HG03097 (cell line): ENCODE measurements around the gene TMPRSS6.

Source experiments
- ATAC-seq: cut with Tn5 transposase; IDR thresholded peaks from one replicate; pipeline ENCODE4 v1.9.1; 2021; ENCODE audit not compliant: unreplicated experiment, low FRiP score

Gene TMPRSS6

DNA sequence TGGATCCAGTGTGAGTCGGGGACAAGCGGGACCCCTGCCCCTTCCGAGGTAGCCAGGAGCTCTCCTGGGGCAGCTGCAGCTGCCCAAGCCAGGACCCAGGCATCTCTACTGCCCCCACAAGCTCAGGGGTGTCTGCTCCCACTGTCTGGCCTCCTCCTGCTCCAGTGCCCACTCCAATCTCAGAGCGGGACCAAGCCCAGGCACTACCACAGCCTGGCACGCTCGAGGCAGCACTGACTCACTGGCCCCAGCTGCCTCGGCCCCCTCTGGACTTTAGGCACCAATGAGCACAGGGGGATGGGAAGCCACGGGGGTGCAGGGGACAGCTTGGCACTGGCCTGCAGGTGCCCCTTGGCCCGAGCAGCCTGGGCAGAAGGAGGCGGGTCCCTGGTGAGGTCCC is 32.0 kb upstream of the TMPRSS6 start:
- no peak for ATAC-seq

DNA sequence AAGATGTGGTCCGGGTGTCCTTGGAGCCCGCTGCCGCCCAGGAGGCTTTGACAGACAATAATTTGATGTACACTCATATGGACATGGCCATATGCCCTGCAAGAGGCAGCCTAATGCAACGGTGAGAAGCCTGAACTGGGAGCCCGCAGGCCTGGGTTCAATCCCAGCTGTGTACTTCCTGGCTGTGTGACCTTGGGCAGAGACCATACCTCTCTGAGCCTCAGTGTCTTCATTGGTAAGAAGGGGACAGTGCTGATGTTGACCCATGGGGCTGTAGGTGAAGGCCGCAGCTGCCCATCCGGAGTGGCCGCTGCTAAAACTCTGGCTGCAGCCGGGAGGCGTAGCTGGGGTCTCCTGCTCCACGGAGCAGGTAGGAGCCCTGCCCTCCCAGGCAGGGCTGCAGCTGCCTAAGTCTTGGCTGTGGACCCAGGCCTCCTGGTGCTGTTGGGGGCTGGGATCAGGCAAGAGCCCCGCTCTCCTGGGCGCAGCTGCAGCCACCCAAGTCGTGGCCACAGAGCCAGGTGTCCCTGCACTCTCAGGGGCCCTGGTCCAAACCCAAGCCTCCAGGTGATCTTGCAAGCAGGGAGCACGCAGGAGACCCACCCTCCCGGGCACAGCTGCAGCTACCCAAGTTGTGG is 31.3 kb upstream of the TMPRSS6 start:
- ATAC-seq = no peak

DNA sequence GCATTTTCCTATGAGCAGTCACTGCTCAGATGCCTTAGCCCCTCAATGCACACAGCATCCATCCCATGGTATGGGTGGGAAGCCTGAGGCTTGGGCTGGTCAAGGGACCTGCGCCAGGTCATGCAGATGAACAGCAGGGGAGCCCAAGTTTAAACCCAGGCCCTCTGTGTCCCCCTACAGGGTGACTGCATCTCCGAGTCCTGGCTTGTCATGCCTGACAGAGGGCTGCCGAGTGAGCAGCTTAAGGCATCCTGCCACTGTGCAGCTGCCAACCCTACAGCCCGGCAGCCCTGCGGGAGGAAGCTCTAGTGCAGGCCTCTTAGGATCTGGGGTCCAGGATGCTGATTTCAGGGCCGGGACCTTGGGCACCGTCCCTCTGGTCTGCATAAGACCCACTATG is 30.2 kb upstream of the TMPRSS6 start:
- ATAC-seq = no peak

GRCh38 chr22:37138849-37139561 is 29.5 kb upstream of the TMPRSS6 start:
- ATAC-seq = no peak

DNA sequence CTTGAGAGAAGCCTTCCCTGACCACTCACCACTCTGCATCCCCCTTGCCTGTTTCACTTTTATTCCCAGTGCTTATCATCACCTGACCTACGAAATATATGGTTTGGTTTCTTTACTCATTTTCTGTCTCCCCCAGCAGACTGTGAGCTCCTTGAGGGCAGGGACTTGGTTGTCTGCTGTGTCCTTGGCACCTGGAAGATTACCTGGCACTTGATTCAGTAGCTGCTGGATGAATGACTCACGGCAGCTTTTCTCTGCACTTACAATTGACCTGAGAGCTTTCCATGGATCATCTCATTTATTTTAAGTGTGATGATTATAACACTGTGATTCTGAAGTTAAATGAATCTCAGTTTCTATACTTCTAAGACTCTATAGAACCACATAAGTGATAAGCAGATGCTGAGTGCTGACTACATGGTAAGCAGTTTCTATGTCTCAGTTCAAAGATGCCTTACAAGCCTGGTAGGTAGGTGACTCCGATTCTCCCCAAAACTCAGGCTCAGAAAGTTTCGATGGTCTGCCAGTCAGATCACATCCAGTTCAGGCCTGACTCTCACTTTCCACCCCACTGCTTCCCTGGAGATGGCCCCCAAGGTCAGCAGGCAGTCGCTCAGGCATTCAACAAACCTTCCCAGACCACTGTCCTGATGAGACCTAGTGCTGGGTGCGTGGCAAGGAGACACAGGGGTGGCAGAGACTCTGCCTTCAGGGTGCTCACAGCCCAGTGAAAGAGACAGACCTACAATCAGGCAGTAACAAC is 28.6 kb upstream of the TMPRSS6 start:
- ATAC-seq = no peak

DNA sequence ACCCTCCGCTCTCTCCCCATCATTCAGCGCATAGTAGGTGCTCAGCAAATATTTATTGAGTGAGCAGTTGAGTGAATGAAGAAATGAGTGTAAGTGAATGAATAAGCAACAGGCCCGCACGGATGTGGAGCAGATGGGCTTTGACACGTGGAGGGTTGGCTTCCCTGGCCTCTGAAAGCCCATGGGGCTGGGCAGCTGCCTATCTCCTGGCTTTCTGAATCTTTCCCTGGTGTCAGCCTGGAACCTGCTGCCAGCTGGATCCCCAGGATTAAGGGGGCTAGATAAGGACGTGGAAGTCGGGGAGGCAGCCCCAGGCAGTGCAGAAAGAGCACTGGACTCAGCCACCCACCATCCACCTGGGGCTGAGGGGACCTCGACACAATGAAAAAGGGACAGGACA is 27.6 kb upstream of the TMPRSS6 start:
- no peak for ATAC-seq

DNA sequence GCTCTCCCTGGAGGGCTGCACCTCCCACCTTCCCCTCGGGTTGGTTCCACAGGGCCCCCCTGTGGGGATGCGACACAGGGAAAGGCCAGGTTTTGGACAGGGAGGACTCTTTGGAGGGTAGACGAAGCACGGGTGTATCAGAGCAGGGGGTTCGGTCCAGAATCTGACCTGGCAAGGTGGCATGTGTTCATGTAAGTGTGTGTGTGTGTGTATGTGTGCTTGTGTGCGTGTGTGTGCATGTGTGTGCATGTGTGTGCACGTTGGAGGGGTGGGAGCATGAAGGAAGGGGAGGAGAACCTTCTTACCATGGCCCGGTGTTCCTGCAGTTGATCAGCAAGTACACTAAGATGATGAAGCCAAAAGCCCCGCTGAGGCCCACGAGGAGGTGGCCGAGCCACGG is 25.5 kb upstream of the TMPRSS6 start:
- ATAC-seq = no peak

DNA sequence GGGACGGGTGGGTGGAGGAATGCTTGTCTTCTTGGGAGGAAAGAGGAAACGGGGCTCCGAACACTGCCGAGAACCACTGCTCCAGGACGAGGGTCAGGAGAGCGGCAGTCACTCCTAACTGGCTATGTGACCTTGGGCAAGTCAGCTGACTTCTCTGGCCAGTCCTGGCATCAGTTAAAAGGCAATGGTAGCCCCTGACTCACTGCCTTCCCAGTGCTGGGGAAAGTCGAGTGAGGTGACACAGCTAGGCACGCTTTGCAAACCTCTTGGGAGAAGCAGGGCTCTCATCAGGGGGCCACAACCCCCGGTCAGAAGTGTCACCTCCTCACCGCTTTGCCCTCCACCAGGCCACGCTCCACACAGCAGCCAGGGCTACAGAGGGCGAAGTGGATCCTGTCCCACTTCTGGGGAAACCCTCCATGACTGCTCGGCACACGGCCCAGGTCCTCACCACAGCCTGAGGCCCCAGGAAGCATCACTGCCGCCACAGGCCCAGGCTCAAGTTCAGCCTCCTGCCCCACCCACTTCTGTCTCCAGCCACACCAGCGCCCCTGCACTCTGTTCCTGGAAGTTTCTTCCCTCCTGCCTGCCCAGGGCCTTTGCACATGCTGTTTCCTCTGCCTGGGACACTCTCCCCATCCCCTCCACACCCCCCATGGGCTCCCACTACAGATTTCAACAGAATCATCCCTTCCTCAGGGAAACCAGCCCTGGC is 23.9 kb upstream of the TMPRSS6 start:
- ATAC-seq = no peak

DNA sequence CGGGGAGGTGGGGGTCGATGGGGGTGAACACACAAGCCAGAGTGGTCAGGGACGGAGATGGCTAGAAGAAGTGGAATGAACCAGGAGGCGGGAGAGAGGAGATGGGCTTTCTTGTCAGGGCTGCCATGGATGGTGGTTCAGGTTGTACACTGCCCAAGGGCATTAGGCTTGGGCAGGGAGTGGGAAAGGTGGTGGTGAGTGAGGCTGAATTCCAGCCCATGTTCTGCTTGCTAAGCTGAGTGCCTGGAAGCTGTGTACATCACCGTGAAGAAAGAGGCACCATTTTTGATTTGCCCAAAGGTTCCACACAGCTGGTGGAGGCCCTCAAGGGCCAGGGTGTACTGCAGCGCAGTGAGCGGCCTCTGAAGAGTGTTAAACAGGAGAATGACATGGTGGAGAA is 23.3 kb upstream of the TMPRSS6 start:
- ATAC-seq = no peak

GRCh38 chr22:37129866-37130441 is 20.4 kb upstream of the TMPRSS6 start:
- ATAC-seq = no peak

- no peak for ATAC-seq
Measured at GRCh38 chr22:37128555-37129281, 19.2 kb upstream of the TMPRSS6 start.

DNA sequence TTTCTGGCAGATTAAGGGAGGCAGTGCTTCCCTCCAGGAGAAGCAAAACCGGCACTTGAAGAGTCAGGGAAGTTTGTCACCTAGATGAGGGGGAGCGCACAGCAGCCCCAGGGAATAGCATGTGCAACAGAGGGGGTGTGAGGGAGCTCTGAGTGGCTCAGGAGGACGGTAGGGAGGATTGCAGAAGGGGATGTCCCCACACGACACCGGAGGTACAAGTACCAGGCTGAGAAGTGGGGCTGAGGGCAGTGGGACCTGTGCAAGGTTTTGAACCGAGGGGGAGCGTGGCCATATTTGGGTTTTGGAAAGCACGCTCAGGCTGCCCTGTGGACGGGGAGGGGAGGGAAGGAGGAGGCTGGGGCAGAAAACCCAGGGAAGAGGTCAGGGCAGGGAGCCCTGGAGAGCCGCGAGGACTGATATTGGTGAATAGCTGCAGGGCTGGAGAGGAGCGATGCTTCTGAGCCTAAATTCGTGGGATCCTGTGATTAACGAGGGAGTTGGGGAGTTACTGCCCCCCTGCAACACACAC is 17.9 kb upstream of the TMPRSS6 start:
- ATAC-seq = no peak

DNA sequence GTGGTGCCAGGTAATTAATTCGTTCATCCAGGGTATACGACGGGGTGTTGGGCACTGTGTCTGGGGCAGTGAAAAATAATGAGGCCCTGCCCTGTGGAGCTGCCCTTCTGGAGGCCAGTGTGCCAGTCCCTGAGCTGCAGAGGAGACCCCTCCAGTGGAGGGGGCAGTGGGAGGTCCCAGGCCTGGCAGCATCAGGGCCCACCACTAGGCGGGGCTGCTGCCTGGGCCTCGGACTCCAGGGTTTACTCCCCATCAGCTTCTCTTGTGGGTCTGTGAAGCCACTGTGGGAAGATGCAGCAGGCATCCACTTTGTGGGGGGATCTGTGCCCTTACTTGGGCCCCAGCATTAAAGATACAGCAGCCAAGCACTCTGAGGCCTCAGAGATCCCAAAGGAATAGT is 17.4 kb upstream of the TMPRSS6 start:
- no peak for ATAC-seq

- ATAC-seq = no peak
Measured at GRCh38 chr22:37126383-37126782, 16.9 kb upstream of the TMPRSS6 start.

DNA sequence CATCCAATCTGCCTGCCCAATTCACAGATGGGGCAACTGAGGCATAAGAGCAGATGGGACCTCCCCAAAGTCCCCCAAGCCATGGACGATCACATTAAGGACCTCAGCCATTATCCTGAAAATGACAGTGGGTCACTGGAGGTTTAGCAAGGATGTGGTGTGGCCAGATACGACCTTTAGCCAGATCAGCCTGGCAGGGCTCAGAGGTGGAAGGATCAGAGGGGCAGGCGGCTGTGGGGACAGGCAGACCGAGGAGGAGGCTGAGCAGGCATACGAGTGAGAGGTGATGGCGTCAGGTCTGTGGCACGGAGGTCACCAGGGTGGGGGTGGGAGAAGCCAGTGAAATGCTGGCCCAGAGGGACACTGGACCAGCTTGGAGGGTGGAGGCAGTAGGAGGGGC is 14.1 kb upstream of the TMPRSS6 start:
- no peak for ATAC-seq

- ATAC-seq = no peak
Measured at GRCh38 chr22:37122598-37123180, 13.2 kb upstream of the TMPRSS6 start.

GRCh38 chr22:37121887-37122591 is 12.5 kb upstream of the TMPRSS6 start:
- ATAC-seq = peak; percentile 78

DNA sequence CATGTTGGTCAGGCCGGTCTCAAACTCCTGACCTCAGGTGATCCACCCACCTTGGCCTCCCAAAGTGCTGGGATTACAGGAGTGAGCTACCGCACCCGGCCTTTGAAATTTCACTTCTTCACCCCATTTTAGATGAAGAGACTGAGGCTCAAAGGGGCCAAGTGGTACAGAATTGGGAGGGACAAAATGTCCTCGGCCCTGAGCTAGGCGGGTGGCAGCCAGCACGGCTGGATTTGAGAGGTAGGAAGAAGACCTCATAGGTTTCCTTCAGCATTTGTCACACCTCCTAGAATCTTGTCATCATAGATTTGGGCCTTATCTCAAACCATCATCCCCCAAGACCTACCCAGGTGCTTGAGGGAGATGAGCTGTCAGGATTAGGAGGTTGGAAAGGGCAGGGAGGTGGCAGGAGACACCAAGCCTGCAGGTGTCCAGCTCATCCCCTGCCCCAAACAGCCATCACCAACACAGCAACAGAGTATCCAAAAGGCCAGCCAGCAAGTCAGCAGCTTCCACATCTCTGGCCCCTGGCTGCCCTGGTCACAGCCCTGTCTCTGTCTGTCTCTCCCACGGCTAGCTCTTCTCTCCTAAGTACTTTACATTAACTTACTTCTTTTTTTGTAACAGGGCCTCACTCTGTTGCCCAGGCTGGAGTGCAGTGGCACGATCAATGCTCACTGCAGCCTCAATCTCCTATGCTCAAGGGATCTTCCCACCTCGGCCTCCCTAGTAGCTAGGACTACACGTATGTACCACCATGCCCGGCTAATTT is 11.2 kb upstream of the TMPRSS6 start:
- no peak for ATAC-seq
